GM21619 (cell line): Measurements from ENCODE around the gene NR2C2.
A peak's percentile ranks its signal among the peaks of the same experiment; 100 is the strongest.
"Not testable (repeated sequence)": the region's sequence is repeated elsewhere in the genome, so short reads cannot be mapped to it uniquely, and the experiment has no call there.

Experiments used
- ATAC-seq: cut with Tn5 transposase; IDR thresholded peaks from one replicate; pipeline ENCODE4 v1.9.1; 2021; ENCODE audit not compliant: unreplicated experiment

Gene NR2C2

DNA sequence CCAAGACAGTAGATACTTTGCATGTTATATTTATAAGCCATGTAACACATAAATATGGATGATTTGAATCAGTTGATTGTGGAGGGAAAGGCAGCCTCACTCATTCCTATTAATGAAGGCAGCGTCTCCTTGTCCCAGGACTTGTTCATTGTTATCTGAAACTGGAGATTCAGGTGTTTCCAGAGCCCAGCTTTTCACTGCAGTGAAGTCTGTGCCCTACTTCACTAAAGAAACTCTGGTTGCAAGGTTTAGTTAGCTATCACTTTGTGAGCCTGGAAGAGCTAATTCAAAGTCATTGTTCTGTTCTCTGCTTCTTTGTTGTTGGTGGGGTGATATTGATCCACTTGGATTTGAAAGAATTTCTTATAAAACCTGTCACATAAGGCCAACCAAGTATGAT is 9.8 kb downstream of the NR2C2 start:
- no peak for ATAC-seq

DNA sequence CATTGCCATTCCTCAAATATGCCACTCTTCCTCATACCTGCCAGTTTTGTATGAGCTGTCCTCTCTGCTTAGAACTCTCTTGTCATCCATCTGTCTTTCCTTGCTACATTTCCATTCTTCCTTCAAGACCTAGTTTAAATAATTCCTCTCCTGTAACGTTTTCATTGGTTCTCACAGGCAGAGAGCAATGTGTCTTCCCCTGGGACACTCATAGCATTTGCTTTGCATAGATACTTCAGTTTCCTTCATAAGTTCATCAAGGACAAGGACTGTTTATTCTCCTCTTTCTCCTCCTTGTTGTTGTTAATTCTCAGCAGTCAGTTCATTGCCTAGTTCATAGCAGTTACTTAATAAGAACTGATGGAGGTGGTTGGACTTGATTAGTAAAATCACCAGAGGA is 10.5 kb downstream of the NR2C2 start:
- no peak for ATAC-seq

DNA sequence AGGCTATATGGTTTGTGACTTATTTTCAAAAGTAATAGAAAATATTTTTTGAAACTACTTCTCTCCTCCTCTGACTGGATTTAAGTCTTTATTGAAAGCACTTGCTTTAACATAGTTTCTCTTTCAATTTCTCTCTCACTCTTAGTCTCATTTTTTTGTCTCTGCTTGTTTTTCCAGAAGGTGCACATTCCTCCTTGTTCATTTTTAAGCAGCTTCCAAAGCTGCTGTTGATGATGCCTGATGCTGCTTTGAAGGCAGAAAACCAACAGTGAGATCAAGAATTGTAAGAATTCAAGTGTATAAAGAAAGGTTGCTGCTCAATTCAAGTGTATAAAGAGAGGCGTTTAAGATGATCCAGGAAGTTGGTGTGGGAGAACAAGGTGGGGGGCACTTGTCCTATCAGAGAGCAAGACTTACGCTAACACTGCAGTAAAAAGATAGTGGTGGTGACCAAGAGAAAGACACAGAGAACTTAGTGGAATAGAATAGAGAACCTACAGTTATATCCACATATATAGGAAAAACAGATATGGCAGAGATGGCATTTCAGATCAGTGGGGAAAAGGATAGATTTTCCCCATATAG is 12.1 kb downstream of the NR2C2 start:
- ATAC-seq = peak; percentile 47

DNA sequence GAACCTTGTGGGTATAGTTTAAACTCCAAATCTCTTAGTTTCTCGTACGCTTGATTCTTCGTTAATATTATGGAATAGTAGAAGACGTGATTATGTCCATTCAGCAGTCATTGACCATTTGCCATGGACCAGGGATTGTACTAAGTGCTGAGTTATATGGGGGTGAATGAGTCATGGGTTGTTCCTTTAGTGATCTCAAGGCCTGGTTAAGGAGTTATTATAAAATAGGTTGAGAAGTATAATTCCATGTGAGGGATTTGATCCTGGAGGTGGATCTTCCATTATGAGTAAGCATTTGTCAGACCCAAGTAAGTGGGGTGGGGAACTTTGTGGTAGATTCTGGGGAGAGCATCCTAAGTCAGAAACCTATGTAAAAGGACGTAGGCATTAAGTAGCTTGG is 15.4 kb downstream of the NR2C2 start:
- no peak for ATAC-seq

DNA sequence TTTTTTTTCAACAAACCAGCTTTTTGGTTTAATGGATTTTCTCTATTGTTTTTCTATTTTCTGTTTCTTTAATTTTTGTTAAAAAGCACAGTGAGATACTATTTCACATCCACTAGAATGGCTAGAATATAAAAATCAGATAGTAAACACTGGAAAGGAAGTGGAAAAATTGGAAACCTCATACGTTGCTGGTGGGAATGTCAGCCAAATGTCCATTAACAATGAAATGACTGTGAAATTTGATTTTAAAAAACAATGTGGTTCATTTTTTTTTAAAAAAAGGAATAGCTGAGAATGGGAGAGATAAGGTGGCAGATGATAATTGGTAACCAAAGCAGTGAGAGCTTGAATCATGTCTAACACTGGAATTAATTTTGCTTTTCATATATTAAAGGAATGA is 19.9 kb downstream of the NR2C2 start:
- no peak for ATAC-seq

DNA sequence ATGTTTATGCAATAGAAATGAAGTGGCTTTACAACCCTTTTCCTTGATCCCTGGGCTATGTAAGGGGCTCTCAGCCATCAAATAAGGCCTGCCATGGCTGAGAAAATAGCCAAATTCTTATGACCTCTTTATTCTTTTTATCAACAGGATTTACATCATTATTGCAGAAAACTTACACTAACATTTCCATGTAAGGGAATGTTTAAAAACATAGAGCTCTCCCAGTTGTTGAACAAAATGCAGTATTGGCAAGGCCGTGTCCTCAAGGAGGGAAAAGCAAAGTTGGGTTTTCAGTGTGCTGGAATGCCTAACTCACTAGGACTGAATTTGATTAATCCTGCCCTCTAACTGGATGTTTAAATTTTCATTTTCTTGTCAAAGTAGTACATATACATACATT is 22.3 kb downstream of the NR2C2 start:
- no peak for ATAC-seq

DNA sequence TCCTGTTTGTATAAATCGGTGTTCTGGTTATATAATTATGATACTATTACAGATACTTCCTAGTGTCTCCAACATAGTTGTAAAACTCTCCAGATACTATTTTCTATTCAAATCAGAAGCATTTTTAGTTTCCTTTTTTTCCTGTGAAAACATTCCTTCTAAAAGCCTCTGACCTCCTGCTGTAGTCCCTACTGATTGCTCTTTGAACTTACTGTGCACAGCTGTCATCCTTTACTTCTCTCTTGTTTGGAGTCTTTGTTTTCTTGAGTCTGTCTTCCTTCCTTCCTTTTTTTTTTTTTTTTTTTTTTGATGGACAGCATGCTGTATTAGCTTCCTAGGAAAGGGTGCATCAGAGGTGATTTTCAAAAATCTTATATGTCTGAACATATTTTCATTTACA is 28.9 kb downstream of the NR2C2 start:
- no peak for ATAC-seq

DNA sequence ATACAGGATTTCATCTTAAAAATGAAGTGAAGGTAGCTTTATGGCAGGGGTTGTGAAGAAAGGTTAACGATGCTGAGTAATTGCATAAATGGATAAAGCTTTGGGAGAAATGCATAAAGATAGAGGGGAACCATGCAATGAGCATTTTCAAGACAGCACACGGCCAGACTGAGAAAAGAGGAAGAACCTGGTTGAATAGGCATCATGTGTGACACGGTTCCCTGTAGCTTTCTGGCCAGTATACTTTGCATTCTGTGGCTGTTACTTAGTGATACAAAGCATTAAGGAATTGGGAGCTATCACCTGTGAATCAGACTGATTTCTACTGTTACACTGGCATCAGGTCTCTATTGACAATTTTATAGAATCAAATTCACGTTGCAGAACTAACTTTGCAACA is 33.3 kb downstream of the NR2C2 start:
- no peak for ATAC-seq

DNA sequence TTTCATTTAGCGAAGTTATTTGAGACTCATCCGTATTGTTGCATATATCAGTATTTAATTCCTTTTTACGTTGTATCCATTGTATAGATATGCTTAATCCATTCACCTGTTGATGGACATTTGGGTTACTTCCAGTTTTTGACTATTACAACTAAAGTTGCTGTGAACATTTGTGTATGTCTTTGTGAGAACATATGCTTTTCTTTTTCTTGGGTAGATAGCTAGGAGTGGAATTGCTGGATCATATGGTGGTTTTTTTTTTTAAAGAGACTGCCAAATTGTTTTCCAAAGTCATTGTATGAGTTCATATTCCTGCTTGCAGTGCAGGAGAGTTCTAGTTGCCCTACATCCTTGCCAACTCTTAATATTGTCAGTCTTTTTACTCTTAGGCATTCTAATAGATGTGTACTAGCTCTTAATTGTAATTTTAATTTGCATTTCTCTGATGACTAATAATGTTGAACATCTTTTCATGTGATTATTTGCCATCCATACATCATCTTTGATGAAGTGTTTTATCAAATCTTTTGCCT is 37.3 kb downstream of the NR2C2 start:
- no peak for ATAC-seq

DNA sequence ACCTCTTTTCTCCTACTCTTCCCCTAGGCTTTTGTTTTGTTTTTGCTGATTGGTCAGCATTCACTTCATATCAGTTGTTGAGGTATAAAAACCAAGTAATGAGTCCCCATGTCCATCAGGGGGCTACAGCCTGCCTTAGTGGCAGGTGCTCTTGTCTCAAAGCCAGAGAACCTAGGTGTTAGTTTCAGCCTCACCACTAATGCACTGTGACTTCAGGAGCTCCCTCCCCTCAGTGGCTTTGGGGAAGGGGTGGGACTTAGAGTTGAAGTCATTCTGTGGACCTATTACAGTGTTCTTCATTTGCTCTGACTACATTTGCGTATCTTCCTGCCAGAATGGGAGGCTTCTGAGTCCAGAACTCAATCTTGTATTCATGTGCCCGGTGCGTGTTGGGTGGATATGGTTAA is 41.6 kb downstream of the NR2C2 start:
- ATAC-seq = peak; percentile 100

DNA sequence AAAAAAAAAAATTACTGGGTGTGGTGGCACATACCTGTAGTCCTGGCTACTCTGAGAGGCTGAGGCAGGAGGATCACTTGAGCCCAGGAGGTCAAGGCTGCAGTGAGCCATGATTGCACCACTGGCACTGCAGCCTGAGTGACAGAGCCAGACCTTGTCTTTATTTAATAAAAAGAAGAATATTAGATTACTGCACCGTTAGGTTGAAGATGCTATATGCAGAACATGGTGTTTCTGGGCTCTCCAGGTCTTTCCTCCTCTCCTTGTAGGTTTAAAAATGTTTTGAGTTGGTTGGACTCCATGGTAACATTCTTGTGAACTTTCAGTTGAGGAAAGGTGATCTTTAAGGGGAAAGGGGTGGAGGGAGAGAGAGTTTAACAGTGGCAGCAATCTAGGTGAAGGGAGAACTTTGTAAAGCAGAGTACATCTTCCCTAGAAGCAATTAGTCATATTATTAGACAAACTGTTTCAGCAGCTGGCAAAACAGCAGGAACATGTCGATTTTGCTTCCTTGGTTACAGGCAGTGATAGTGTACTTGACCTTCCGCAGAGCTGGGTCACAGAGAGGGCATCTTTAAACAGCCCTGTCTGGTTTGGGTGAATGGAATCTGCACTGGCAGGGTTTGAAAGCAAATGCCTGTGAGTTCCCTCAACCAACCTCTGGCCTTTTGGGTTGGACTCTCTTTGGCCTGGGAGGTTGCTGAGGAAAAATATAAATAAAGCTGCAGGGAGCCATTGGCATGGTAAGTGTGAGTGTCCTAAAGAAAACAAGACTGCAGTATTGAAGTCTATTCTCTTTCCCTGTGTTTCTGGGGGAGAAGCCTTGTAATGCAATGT is 42.8 kb downstream of the NR2C2 start:
- ATAC-seq = no peak

DNA sequence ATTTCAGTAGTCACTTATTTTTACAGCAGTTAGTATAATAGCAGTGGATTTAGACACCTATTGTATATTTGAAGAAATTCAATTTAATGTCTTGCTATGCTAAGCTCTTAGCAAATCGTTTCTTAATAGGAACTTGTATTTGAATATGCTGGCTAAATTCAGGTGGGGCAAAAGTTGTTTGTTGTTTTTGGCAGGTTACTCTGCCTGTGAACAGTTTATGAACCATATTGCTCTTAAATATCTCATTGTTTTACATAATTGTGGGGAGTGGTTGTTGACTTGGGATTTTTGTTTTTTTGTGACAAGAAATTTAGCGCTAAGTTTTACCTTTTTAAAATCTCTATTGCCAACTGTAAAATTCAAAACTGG is 43.4 kb downstream of the NR2C2 start:
- no peak for ATAC-seq

DNA sequence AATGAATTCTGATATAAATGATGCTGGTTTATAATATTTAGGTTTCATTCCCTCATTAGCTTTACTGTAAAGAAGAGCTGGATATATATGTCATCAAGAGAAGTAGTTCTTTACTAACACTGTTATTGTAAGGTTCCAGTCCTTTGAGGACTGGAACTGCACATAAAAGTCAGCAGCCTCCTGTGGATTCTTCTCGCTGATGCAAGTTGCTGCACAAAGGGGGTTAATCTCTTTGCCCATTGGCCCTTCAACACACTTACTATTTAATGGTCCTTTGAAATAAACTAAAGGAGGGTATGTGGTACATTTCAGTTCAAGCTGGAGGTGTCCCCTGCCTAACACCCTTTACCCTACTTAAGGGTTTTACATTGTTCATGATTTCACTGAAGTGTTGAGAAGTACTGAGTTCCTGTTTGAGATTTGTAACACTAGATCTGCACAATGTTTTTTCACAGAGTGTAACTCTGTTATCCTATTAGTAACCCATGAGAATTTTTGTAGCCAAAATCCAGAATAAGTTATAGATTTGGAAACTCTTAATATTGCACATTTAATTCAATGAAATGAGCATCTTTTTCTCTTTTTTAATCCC is 43.9 kb downstream of the NR2C2 start:
- no peak for ATAC-seq

DNA sequence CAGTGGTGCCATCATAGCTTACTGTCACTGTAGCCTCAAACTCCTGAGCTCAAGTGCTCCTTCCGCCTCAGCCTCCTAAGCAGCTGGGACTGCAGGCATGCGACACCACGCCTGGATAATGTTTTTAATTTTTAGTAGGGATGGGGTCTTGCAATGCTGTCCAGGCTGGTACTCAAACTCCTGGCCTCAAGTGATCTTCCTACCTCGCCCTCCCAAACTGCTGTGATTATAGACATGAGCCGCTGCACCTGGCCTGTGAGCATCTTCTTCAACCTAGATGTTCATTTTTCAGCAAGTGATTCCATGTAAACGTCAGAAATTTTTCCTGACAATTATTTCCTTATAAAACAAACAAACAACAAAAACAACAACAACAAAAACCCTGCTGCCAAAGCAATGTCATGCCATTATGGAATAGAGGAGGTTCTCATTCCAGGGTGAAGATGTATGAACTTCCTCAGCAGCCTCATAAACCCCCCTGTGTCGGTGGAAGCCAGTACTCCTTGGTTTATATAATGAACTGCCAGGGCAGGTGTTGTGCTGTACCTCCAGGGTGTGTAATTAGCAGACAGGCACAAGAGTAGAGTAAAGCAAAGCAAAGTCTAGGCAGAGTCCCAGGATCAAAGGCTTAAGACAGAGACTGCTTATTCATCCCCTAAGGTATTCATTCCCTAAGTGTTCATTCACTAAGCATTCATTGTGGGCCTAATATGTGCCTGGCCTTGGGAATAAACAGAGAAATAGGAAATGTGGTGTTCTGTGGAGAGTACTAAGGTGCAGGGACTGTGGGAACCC is 44.6 kb downstream of the NR2C2 start:
- ATAC-seq = no peak

DNA sequence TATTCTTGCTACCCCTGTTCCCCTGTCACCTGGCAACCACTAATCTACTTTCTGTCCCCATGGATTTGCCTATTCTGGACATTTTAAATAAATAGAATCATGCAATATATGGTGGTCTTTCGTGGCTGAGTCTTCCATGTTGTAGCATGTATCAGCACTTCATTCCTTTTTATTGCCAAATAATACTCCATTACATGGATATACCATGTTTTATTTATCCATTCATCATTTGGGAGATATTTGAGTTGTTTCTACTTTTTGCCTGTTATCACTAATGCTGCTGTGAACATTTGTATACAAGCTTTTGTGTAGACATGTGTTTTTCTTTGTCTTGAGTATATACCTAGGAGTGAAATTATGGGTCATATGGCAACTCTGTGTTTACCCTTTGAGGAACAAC is 50.6 kb downstream of the NR2C2 start:
- no peak for ATAC-seq

DNA sequence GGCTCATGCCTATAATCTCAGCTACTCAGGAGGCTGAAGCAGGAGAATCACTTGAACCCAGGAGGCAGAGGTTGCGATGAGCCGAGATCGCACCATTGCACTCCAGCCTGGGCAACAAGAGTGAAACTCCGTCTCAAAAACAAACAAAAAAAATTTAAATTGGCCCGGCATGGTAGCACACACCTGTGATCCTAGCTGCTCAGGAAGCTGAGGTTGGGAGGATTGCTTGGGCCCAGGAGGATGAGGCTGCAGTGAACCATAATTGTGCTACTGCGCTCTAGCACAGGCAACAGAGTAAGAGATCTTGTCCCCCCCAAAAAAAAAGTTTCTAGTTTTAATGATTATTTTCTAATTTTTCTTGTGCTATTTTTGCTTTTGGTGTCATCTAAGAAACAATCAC is 51.8 kb downstream of the NR2C2 start:
- not testable (repeated sequence) for ATAC-seq

DNA sequence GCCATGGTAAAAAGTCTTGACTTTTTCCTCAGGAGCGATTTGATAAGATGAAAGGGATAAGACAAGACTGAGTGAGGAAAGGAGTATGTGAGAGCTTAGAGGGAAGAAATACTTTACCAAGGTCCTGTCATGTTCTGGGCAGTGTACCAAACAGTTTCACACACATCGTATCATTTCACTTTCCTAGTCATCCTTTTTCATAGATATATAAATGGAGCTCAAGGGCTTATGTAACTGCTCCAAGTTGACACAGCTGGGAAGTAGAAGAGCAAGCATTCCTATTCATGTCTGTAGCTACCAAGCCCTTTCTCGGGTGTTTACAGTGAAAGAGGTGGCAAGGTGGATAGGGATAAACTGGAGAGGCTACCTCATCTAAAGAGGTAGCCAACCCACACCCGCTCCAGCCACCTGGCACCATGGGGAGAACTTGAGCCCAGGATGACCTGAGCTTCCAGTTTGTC is 60.3 kb downstream of the NR2C2 start:
- ATAC-seq = no peak

DNA sequence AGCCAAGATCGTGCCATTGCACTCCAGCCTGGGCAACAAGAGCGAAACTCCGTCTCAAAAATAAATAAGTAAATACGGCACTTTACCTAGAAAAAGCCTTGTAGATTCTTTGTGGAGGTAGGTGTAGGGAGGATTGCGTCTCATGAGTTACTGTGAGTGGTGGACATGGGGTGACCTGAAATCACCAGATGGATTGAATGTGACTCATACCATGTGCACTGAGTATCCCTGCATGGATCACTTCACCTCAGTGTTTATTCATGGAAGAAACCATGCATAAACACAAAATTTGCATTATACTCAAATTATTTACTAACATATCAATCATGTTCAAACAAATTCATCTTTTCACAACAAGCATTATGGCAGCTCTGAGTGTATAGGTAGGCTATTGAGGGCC is 61.8 kb downstream of the NR2C2 start:
- ATAC-seq = no peak

DNA sequence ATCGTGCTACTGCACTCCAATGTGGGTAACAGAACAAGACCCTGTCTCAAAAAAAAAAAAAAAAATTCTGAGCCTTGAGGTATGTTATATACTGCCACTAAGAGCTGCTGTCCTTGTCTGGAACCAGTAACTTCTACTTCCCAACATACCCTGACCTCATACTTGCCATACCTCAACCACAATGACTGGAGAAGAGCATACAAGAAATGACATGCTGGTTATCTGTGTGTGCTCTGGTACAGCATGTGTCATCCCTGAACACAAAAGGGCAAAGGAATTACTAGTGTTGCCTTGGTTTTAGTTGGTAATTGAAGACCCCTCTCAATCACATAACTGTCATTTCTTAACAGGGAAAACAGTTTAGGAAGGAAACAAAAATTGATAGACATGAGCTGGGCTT is 63.3 kb downstream of the NR2C2 start:
- ATAC-seq = no peak

DNA sequence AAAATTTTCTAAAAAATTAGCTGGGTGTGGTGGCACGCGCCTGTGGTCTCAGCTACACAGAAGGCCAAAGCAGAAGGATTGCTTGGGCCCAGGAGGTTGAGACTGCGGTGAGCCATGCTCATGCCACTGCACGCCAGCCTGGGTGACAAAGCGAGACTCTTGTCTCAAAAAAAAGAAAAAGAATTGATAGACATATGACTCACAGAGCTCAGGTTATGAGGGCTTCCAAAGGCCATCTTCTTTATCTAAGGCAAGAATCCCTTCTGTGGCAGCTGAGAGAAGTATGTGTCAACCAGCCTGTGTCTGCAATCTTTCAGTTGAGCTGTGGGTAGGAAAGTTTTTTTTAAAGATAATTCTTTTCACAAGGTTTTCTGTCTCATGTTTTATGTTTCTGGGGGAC is 63.8 kb downstream of the NR2C2 start:
- ATAC-seq = no peak

DNA sequence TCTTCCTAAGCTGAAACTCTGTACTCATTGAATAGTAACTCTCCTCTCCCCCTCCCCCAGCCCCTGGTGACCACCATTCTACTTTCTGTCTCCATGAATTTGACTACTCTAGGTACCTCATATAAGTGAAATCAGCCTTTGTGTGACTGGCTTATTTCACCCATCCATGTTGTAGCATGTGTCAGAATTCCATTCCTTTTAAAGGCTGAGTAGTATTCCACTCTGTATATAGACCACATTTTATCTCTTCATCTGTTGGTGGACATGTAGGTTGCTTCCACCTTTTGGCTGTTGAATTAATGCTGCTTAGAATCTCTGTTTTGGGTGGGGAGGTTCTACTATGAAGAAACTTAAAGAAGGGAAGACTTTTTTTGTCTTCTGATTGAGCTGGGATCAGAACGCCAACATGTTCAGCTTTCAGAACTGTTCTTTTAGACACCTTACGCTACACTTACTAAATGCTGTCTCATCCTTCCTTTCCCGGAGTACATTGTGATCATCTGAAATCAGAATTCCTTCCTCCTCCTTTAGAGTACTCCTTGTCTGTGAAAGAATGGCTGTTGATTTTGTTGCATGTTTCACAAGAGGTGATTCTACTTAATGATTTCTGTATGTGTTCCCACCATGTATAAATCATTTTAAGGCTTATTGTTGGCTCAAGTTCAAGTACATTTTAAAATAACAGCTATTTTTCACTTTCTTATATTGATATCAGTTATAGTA is 67.4 kb downstream of the NR2C2 start:
- no peak for ATAC-seq
